ENCODE results near the gene RPL31. TPM values are rescaled to one million over a fixed set of nuclear protein-coding genes. Genes with fewer than 3 reads are reported as not detected.

RPL31 gene
- total RNA-seq, 1 donor from 2014 or later: 1,437 TPM

DNA sequence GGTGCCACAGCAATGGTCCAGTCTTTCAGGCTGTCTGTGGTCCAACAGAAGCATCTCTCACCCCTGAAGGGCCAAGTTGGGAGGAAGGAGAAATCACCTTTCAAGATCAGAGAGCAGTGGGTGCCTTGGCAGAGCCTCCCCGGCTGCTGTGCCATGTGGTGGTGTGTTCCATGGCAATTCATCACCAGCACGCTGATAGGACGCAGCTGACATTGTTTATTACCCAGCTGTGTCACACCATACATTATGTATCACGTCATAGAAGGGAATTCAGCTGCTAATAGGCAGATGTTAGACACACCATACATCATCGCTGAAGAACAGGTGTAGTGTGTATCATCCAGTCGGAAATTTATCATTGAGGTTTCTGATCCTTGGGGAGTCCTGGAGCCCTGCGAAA lies 29.6 kb upstream of the RPL31 start:
- TF ChIP-seq, protein P1, sequence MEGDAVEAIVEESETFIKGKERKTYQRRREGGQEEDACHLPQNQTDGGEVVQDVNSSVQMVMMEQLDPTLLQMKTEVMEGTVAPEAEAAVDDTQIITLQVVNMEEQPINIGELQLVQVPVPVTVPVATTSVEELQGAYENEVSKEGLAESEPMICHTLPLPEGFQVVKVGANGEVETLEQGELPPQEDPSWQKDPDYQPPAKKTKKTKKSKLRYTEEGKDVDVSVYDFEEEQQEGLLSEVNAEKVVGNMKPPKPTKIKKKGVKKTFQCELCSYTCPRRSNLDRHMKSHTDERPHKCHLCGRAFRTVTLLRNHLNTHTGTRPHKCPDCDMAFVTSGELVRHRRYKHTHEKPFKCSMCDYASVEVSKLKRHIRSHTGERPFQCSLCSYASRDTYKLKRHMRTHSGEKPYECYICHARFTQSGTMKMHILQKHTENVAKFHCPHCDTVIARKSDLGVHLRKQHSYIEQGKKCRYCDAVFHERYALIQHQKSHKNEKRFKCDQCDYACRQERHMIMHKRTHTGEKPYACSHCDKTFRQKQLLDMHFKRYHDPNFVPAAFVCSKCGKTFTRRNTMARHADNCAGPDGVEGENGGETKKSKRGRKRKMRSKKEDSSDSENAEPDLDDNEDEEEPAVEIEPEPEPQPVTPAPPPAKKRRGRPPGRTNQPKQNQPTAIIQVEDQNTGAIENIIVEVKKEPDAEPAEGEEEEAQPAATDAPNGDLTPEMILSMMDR (conservative IDR thresholded peaks at IDR 0.05; ENCODE audit: low read depth, low read length): no peak
- DNase-seq (ENCODE audit: low read depth): no peak
- no peak overlapping the region for H3K4me3 ChIP-seq (ENCODE audit: low read depth, low read length)

DNA sequence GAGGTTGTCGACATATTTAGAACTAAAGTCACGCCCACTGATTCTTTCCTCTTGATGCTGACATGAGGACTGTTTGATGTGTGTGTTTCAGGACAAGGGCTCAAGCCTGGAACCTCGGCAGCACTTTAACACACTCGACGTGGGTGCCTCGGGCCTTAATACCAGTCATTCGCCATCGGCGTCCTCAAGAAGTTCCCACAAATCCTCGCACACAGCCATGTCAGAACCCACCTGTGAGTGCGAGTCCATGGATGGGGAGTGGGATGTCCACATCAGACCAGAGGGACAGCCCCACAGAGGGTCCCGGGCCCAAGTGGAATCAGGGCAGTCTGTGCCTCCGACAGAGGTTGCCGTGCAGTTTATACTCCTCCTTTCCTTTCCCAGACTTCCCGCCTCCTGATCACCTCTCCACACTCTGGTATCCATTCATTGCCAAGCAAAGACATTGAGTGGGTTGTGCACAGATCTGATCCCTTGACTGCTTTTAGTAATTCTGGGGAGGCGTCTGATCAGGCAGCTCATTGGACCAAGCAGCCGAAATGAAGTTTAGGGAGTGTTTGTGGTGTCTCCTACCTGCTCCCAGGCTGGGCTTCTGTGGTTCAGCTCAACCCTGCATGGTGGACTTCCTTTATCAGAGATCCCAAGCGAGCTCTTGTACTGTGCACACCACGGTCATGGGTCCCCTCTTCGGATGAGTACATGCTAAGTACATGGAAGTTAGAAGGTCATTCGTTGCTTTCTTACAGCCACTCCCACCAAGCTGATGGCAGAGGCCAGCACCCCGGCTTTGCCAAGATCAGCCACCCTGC lies 27.2 kb upstream of the RPL31 start:
- no peak overlapping the region for H3K4me3 ChIP-seq (ENCODE audit: low read depth, low read length)
- TF ChIP-seq, protein P1 (conservative IDR thresholded peaks at IDR 0.05; ENCODE audit: low read depth, low read length): no peak
- no peak for DNase-seq (ENCODE audit: low read depth)

DNA sequence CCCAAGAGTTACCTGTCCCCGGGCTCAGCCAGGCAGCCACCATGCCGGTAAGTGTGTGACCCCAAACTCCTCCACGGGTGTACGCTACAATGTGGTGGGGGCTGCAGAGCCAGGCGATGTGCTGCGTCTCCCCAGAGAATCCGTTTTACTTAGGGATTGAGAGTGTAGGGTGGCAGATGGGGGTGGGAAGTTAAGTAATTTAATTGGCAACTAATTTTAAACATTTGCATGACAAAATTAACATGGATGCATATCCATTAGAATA lies 26.6 kb upstream of the RPL31 start:
- no peak for DNase-seq (ENCODE audit: low read depth)
- TF ChIP-seq, protein P1 (conservative IDR thresholded peaks at IDR 0.05; ENCODE audit: low read depth, low read length): no peak
- H3K4me3 ChIP-seq (ENCODE audit: low read depth, low read length): no peak overlapping the region

DNA sequence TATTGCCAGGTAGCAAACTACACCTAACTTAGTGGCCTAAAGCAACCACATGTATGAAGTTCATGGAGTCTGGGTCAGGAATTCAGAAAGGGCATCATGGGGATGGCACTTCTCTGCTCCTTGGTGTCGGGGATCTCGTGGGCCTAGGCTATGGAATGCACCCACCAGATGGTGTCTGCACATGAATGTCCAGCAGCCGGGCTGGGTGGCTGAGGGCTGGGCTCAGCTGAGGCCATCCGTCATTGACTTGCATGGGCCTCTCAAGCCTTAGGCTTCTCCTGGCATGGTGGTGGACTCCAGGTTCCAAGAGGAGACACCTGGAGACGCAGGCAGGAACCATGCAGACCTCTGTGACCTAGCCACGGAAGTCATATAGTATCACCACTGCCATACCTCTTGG lies 26.0 kb upstream of the RPL31 start:
- TF ChIP-seq, protein P1 (conservative IDR thresholded peaks at IDR 0.05; ENCODE audit: low read depth, low read length): no peak
- H3K4me3 ChIP-seq (ENCODE audit: low read depth, low read length): no peak overlapping the region
- no peak for DNase-seq (ENCODE audit: low read depth)

DNA sequence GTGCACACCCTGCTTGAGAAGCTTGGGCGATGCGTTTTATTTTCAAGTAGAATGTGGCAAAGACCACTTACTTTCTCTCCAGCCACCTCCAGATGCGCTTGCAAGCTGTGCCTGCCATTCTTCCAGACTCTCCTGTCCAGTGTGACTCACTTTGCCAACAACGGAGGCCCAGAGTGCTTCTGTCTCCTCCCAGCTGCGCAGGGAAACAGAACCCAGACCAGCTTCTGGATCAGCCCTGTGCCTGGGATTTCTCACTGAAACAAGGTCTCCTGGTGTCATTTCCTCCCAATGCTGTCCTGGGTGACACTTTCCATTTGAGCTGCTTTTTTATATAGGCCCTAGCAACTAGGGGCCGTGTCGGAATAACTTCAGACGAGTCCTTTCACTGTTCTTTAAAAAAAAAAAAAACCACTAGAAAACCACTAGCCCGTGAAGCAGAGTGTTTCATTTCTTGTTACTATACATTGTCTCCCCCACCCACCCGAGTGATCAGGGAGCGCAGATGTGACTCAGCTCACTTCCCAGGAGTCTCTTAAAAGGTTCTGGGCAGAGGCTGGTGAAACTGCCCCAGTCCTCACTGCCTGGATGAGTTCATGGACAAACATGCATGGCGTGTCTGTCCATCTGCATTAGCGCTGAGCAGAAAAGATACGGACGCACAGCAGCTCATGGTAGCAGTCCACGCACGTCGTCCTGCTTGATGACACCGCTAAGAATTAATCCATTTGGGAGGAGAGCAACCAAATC lies 25.3 kb upstream of the RPL31 start:
- TF ChIP-seq, protein P1 (conservative IDR thresholded peaks at IDR 0.05; ENCODE audit: low read depth, low read length): no peak
- no peak for DNase-seq (ENCODE audit: low read depth)

DNA sequence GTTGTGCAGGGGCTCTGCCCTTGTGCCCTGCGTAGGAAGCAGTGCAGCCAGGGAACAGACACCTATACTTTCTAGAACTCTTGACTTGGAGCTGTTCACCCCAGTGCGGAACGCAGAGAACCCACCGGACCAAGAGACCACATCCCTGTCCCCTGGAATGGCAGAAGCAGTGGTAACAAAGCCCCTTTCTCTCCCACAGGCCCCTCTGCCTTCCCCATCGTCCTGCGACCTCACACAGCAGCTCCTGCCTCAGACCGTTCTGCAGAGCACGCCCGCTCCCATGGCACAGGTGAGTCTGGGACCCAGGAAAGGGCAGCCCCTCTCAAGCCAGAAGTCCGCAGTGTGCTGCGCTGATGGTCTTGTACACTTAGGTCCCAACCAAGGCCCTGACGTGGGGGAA lies 24.6 kb upstream of the RPL31 start:
- no peak overlapping the region for H3K4me3 ChIP-seq (ENCODE audit: low read depth, low read length)
- DNase-seq (ENCODE audit: low read depth): no peak
- TF ChIP-seq, protein P1 (conservative IDR thresholded peaks at IDR 0.05; ENCODE audit: low read depth, low read length): no peak

More for the DNA sequence above, 25.3 kb upstream of the RPL31 start:
- no peak overlapping the region for H3K4me3 ChIP-seq (ENCODE audit: low read depth, low read length)

All from epithelial cell of proximal tubule (primary cell).